HG02610 (cell line): ENCODE measurements around the gene ZNF407.
A peak's percentile ranks its signal among the peaks of the same experiment; 100 is the strongest.

ENCODE experiments used
- ATAC-seq: cut with Tn5 transposase; IDR thresholded peaks from one replicate; pipeline ENCODE4 v1.9.1; 2021; ENCODE audit warnings: mild to moderate bottlenecking, moderate library complexity; ENCODE audit not compliant: unreplicated experiment

Gene ZNF407

DNA sequence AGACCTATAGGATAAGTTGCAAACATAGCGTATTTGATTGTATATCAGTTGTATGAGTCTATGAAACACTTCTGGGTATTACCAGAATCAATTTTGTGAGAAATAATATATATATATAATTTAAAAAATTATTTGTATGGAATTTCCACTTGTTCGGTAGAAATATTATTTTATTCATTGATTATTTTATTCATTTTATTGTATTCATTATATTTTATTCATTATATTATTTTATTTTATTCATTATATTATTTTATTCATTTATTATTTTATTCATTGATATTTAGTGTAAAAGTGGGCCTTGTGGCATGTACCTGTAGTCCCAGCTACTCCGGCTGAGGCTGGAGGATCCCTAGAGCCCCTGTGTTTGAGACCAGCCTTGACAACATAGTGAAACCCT lies 268.9 kb downstream of the ZNF407 start:
- no peak for ATAC-seq

DNA sequence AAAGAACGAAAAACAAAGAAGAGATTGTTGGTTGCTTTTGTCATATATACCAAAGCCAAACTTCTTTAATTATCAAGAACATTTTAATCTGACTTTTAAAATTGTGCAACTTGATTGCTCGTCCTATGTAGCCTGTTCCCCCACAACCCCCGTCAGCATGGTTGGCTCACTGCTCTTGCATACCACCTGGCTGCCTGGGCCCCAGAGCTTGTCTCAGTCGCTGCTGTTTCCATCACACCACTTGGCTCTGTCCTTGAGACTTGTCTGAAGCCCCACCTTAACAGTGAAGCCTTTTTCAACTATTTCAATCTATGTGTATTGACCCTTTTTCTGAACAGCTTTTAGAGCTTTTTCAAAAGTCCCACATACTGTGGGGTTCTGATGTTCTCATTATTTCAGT lies 270.8 kb downstream of the ZNF407 start:
- ATAC-seq = no peak

DNA sequence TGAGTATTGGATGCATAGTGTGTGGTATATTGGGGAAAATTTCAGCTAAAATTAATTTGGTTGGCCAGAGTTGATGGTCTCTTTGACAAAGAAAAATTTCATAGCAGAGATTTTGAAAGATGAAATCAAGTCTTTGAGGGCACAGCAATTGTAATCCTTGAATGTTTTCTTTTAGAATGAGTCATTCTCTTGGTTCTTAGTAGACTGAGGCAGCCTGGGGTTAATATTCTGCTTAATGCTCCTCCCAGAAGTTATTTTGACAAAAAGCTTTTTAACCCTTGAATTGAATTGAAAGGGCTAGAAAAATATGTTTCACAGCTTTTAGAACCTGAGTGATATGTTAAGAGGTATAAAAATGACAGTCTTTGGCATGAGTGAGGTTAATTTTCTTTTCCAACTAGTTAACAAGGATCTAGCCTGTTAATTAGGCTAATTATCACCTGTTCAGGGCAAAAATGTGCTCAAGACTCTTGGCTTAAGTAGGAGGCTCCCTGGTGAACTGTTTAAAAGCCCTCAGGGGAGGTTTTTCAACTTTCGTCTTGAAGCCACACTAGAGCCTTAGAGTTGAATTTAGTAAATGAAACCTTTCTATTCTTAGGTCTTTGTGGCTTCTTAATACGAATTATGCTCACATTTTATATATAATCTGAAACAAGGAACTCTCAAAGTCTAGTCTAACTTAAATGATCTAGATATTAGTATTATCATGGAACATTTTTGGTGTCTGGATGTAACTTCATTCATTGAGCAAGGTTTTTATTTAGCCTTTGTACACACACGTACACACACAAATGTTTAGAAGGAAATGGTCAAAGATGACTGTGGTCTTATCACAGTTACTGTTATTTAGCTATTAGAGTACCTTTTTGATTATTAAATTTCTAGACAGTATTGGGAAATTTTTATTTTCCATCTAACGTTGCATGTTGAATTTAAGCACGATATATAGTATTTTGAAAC lies 272.5 kb downstream of the ZNF407 start:
- peak; percentile 88 for ATAC-seq

DNA sequence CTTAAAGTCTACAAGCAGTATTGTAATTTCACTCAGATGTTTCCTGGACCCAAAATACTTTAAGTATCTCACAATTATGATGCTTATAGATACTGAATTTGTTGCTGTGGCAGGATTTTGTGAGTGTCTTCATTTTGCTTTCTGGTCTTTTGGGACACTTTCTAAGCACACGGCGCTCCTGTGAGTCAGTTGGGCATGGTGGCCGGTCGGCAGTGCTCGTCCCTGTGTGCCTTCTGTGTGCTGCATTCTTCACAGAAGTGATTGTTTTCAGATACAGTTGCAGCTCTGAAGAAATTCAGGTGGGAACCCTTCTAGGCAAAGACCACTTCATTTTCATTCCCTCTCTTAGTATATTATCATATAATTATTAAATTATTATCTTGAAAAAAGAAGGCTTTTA lies 273.3 kb downstream of the ZNF407 start:
- ATAC-seq = no peak

DNA sequence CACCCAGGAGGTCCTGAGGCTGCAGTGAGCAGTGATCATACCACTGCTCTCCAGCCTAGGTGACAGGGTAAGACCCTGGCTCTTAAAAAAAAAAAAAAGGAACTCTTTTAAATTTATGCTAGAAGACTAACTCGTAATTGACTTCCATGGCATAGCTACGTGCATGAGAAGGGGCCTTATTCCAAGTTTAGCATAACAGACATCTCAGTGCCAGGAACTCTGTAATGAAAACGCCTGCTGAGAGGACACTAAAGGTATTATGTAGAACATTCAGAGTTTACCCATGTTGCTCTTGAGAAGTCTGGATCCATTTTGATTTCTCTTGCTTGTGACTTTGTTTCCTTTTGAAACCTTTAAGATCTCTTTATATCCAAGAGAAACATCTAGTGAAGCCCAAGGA lies 276.0 kb downstream of the ZNF407 start:
- ATAC-seq = no peak

DNA sequence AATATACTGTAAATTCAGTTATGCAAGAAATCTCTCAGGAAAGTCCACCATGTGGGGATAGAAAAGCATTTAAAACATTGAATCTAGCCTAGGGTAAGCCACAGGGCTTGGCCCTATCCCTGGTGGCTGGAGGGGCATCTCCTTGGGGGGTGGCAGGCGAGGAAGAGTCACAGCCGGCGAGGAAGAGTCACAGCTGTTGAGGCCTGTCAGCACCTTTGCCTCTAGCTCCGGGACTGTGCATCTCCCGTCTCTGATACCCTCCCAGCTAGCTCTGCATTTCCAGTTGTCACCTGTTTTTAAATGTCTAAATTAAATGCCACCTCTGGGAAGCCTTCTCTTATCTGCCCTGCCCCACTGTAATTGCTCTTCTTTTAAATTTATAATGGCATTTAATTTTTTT lies 276.7 kb downstream of the ZNF407 start:
- ATAC-seq = no peak

DNA sequence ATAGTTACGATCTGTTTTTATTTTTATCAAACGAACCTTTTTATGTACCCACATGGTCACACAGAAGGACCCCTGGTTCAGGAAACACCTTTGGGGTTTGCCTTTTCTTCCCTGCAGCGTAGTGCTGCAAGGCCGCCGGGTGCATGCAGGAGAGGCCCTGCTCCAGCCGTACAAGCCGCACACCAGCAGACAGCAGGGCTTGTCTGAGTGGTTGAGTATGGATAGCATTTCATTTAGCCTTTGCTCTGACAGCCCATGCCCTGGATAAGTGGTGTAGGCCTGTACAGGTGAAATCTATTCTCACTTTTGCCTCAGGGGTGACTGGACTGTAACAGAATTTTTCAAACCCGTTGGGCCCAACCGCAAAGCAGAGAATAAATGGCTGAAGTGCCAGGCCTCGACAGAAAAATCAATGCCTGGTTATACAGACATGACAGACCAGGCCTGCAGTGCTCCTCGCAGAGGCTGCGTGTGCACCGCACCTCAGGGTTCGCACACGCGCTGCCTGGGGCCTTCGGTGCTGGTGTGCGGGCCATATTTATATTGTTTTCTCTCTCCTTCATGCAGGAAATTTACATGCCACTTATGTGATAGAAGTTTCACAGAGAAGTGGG lies 279.1 kb downstream of the ZNF407 start:
- ATAC-seq = no peak

DNA sequence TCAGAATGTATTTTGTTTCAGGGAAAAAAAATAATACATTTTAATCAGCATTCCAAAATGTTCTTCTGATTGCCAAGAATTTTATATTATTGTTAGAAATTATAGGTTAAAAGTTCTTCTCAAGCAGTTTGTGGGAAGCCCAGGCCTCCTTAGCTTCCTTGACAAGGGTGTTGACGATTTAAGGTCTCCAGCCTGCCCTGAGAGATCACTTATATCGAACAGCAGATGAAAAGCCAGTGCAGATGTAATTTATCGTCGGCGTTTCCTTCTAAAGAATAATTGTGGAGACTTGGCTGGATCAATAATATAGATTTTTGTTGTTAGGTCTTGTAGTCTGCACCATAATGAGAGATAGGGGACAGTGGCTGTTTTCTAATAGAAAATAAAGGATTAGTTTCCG lies 280.6 kb downstream of the ZNF407 start:
- no peak for ATAC-seq

DNA sequence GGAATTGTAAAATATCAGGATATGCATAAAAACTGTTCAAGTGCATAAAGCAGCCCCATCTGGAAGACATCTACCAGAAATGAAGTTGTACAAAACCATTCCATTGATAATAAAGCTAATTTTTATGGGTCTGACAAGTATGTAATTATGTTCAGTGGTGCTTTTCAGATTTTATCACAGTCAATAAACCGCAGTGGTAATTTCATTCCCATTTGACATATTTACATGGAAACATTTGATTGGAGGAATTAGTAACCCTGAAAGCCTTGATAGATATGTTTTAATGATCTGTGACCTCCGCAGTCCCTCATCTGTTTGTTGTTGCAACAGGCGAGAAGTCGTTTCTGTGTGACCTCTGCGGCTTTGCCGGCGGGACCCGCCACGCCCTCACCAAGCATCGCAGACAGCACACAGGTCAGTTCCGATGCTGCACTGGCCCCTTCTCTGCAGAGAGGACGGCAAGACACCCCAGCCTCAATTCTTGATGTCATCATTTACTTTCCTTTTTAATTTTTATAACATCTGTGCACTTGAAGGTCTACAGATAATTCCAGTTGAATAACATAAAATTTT lies 283.1 kb downstream of the ZNF407 start:
- ATAC-seq = no peak

DNA sequence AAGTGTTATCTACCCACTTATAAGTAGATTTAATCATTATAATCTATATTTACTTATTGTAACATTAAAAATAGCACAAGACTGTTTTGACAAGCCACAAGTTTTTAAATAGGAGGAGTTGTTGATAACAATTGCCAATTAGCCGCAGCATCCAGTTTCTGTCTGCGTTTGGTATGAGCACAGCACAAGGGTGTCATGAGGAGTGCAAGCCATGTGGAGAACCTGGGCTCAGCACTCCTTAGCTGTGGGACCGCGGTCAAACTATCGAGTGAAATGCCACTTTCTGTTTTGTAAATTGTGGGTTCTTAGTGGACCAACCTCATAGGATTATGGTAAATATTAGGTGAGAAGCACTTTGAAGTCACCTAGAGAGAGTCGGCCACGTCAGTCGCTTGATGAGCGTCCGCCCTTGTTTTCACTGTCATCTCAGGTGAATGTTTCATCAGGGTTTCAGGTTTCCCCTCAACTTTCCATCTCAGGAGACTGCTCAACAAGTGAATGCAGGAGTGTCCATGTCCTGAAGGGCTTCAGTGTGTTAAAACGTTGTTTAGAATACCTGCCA lies 294.5 kb downstream of the ZNF407 start:
- ATAC-seq = no peak

DNA sequence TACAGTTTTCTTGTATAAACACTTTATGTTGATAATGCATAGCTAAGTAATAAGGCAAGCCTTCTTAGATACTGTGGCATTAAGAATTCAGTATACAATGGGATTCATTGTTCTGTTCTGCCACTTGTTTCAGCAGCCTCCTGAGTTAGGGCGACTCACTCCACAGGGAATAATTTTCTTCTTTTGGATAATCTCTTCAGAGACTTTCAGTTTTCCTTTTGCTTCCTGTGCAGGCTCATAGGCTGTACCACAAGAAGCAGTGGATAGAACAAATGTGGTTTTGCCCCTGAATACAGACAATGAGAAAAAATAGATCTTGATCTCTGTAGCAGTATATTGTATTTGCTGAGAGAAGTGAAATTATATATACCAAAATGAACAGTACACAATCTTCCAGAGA lies 298.0 kb downstream of the ZNF407 start:
- no peak for ATAC-seq

DNA sequence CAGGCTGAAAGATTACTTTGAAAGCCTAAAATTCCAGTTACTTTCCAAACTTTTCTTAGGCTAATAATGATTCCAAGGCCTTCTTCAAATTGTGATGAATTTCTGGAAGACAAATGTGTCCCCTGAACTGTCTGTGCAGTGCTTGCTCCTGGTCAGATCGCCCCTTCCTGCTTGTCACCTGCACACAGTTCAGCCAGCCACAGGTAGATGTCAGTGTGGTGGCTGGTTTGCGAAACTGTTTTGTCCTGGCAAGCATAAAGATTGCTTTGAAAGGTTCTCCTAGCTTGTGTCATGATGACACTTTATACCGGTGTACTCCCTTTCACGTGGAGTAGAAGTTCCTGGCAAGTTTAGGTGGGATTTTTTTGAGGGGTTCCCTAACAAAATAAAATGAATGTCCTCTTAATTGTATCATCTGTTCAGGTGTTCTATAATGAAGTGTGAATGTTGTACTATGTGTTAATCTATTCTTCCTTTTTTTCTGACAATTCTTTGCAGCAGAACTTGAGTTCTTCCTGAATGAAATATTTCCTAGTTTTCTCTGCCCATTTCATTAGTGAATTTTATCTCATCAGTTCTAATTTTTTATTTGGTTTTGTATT lies 298.8 kb downstream of the ZNF407 start:
- ATAC-seq = peak; percentile 85

DNA sequence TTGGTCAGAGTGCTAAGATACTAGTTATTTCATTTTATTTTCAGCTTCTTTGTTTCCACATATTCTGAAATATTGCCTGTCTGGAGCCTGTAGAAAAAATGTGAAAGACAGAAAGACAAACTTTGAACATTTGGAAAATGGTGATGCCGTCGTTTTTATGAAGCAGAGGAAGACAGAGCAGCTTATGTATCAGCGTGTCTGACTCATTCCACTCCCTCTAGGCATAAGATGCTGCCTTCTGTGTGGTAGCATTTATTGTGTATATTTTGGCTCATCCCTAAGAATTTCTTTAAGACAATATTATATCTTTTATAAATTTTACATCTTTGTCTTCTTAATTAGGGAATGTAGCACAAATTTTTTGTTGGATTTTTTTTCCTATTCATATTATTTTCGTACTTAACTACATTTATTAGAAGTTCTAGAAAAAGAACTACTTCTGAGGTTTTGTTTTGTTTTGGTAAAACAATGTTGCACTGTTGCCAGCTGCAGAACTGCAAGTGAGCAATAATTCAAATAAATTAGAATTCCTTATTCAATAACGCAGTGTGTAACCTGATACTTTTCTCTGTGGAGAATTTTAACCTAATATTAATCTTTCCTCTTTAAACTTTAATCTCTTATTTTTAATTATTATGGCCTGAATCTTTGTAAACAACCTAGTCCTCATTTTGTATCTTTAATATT lies 300.4 kb downstream of the ZNF407 start:
- no peak for ATAC-seq

DNA sequence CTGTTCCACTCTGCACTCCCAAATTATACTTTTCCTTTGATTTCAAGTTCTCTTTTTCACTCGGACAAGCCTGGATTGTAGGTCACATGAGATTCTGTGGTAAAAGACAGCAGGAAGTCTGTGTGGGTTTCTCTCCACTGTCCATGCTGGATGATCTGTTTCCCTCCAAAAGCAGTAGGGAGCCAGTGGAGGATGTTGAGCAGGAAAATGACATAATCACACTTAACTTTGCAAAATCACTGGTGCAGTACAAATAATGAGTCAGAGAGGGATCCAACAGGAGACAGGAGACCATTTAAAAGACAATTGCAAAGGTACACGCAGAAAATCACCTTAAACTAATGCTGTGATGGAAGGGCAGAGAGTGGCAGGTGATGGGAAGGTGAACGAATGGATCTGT lies 301.3 kb downstream of the ZNF407 start:
- ATAC-seq = no peak

DNA sequence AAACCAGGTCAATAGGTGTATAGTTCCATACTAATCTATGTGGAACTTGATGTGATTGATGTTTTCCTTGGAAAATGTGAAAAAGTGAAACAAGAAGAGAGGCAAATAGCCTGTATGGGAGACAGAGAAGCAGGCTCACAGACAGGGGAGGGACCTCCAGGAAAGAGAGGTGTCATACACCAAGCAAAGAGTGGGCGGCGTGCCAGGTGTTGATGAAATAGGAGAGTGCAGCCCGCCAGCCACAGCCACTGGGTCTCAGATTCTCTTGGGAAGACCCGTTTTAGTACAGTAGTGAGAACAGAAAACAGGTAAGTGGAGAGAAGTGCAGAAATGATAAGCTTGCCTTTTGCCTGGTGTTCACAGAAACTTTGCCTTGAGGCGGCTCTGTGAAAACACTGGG lies 301.9 kb downstream of the ZNF407 start:
- no peak for ATAC-seq

DNA sequence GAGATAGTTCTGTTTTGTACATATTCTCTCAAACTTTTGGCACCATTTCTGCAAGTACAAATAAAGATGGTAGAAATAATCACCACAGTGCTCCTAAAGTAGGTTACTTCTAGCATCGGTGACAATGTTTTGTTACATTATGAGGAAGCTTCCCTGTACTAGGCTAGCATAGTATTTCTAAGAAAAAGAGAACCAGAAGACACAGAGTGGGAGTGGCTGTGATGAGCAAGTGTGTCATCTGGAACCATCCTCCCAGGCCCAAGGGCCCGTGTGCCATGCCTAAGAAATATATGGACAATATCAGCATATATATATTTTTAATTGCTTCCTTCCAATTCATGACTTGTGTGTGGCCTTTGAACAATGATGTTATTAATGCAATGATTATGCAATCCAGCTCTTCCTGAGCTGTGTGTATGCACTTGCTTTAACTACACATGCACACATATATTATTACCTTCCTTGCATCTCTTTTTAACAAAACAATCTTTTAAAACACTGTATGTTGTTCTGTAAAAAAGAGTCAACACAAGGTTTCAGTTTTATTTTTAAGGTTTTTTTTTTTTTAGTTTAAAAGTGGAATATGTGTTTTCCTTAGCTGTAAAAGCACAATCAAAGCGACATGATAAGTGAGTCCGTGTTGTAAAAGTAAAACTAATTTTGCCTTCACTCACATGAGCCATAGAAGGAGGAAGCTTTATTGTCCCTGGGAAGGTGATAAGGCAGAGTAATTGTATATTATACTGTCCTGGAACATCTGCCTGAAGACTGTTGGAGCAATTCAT lies 303.9 kb downstream of the ZNF407 start:
- no peak for ATAC-seq

DNA sequence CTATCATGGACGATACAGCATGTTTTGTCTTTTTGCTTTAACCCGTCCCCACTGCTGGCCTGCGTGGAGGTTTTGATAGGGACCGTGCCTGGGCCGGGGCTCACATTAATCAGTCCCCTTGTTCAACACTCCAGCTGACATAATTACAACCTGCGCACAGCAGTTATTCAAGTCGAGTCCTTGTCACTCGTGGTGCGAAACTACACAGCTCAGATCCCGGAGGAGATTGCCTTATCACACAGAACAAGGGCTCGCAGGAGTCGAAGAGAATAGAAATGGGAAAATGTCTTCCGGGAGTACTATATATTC lies 304.4 kb downstream of the ZNF407 start:
- ATAC-seq = no peak

DNA sequence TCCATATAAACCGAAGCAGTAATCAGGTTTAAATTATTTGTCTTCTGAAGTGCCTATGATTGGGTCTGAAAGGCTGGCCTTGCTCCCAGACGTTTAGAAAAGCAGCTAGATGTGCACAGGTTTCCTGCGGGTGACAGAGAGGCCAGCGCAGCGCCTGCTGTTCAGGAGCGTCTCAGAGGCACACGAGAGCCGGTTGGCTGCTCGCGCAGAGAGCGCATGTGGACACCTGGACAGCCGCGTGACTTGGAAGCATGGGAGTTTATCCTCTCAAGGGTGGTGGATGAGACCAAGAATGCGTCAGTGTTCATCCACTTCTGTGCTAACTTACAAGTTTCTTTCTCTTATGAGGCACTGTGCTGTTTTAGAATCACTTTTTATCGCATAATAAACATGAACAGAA lies 307.6 kb downstream of the ZNF407 start:
- ATAC-seq = no peak

DNA sequence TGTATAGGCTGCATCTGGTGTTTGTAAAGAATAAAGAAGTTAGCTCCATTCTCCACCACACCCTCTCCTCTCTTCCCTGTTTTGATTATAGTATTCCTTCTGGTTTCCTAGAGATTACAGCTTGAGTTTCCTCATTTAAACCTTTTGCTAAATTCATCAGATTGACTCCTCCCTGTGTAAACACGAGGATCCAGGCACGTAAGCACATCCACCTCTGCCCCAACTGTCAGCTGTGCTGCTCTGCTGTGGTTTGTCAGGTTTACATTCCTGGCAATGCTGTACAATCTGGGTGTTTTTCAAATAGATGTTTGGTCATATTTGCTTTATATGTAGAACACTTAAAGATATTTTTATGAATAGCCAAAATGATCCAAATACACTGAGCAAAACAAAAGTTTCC lies 308.5 kb downstream of the ZNF407 start:
- no peak for ATAC-seq

DNA sequence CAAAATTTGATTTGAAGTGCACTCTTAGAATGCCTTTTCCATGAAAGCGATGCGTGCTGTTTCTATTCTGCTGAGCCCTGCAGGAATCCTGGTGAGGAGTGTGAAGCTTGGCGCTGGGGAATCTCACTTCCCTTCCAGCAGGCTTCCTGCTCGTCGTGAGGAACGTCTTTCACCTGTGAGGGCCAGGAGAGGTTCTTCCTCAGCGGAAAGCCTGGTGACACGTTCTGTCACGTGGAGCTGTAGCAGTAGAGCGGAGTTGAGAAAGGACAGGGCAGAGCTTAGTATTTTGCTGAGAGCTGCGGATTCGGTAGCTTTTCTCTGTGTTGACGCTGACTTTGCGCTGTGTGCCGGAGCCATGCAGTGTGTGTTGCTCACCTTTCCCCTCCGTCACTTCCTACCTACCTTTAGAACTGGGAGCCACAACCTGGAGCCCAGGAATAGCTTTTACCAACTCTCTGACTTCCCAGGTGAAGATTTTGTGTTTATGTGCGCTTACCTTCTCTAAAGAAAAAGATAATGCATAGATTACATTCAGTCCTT lies 316.5 kb downstream of the ZNF407 start:
- no peak for ATAC-seq
